HEK293 (cell line): ENCODE measurements around the gene LKAAEAR1.

ENCODE experiments used
- HOXD13 ChIP-seq: sonication (generic); formaldehyde crosslinking; IDR thresholded peaks from 2 replicates; pipeline ENCODE4 v1.8.0; 2022; ENCODE audit warnings: missing genetic modification reagents, borderline replicate concordance
- INSM2 ChIP-seq: fragments of 450-650 bp; formaldehyde crosslinking; IDR thresholded peaks from 2 replicates; pipeline ENCODE4 v1.5.1; 2016; ENCODE audit warnings: missing biosample characterization, missing genetic modification characterization
- PRDM2 ChIP-seq: fragments of 450-650 bp; formaldehyde crosslinking; IDR thresholded peaks from 2 replicates; pipeline ENCODE4 v1.5.1; 2016; ENCODE audit warnings: missing biosample characterization, missing genetic modification characterization, borderline replicate concordance
- SCRT2 ChIP-seq: fragments of 450-650 bp; formaldehyde crosslinking; IDR thresholded peaks from 2 replicates; pipeline ENCODE4 v1.5.1; 2016; ENCODE audit warnings: missing biosample characterization, missing genetic modification characterization
- SP2 ChIP-seq: fragments of 450-650 bp; formaldehyde crosslinking; IDR thresholded peaks from 2 replicates; pipeline ENCODE4 v1.5.1; 2016; ENCODE audit warnings: missing biosample characterization, missing genetic modification characterization
- ZBTB48 ChIP-seq: fragments of 450-650 bp; formaldehyde crosslinking; IDR thresholded peaks from 2 replicates; pipeline ENCODE4 v1.5.1; 2016; ENCODE audit warnings: missing biosample characterization, missing genetic modification characterization
- ZBTB49 ChIP-seq: fragments of 450-650 bp; formaldehyde crosslinking; IDR thresholded peaks from 2 replicates; pipeline ENCODE4 v1.5.1; 2016; ENCODE audit warnings: missing biosample characterization, missing genetic modification characterization, low read depth
- ZBTB7A ChIP-seq: fragments of 450-650 bp; formaldehyde crosslinking; IDR thresholded peaks from 2 replicates; pipeline ENCODE4 v1.5.1; 2016; ENCODE audit warnings: low read depth, missing biosample characterization, missing genetic modification characterization
- ZNF114 ChIP-seq: fragments of 450-650 bp; formaldehyde crosslinking; IDR thresholded peaks from 2 replicates; pipeline ENCODE4 v1.5.0; 2017; ENCODE audit warnings: missing biosample characterization, missing genetic modification characterization
- ZNF121 ChIP-seq: fragments of 450-650 bp; formaldehyde crosslinking; IDR thresholded peaks from 2 replicates; pipeline ENCODE4 v1.5.1; 2016; ENCODE audit warnings: missing biosample characterization, missing genetic modification characterization
- ZNF132 ChIP-seq: fragments of 450-650 bp; formaldehyde crosslinking; IDR thresholded peaks from 2 replicates; pipeline ENCODE4 v1.5.1; 2017; ENCODE audit warnings: missing biosample characterization, missing genetic modification characterization, borderline replicate concordance
- ZNF148 ChIP-seq: fragments of 450-650 bp; formaldehyde crosslinking; IDR thresholded peaks from 2 replicates; pipeline ENCODE4 v1.5.0; 2017; ENCODE audit warnings: missing biosample characterization, missing genetic modification characterization, borderline replicate concordance
- ZNF157 ChIP-seq: fragments of 450-650 bp; formaldehyde crosslinking; IDR thresholded peaks from 2 replicates; pipeline ENCODE4 v1.5.1; 2016; ENCODE audit warnings: missing biosample characterization, missing genetic modification characterization
- ZNF175 ChIP-seq: fragments of 450-650 bp; formaldehyde crosslinking; IDR thresholded peaks from 2 replicates; pipeline ENCODE4 v1.5.1; 2016; ENCODE audit warnings: missing biosample characterization, missing genetic modification characterization
- ZNF274 ChIP-seq, 2 experiments: fragments of 200-500 bp in 1 of 2; fragments of 450-650 bp in 1 of 2; sonication (Bioruptor generic) in 1 of 2; formaldehyde crosslinking in 1 of 2; IDR thresholded peaks; 2 replicates each; pipeline versions ENCODE4 v1.5.1 to v1.6.1; 2014 to 2016; ENCODE audit warnings: borderline replicate concordance in 1 of 2, inconsistent platforms in 1 of 2, low read length in 1 of 2, missing biosample characterization in 1 of 2, missing genetic modification characterization in 1 of 2
- ZNF292 ChIP-seq: fragments of 450-650 bp; formaldehyde crosslinking; IDR thresholded peaks from 2 replicates; pipeline ENCODE4 v1.5.1; 2016; ENCODE audit warnings: low read depth, missing biosample characterization, missing genetic modification characterization, borderline replicate concordance
- ZNF391 ChIP-seq: fragments of 450-650 bp; formaldehyde crosslinking; IDR thresholded peaks from 2 replicates; pipeline ENCODE4 v1.5.1; 2016; ENCODE audit warnings: low read depth, missing biosample characterization, missing genetic modification characterization, borderline replicate concordance
- ZNF404 ChIP-seq: fragments of 450-650 bp; formaldehyde crosslinking; IDR thresholded peaks from 2 replicates; pipeline ENCODE4 v1.5.1; 2017; ENCODE audit warnings: missing biosample characterization, missing genetic modification characterization
- ZNF426 ChIP-seq: fragments of 450-650 bp; formaldehyde crosslinking; IDR thresholded peaks from 2 replicates; pipeline ENCODE4 v1.5.1; 2017; ENCODE audit warnings: missing biosample characterization, missing genetic modification characterization, mild to moderate bottlenecking, inconsistent platforms, moderate library complexity
- ZNF558 ChIP-seq: fragments of 450-650 bp; formaldehyde crosslinking; IDR thresholded peaks from 2 replicates; pipeline ENCODE4 v1.5.1; 2016; ENCODE audit warnings: missing biosample characterization, missing genetic modification characterization
- ZNF596 ChIP-seq: fragments of 450-650 bp; IDR thresholded peaks from 2 replicates; pipeline ENCODE4 v1.5.0; 2018; ENCODE audit warnings: missing biosample characterization, mild to moderate bottlenecking, missing genetic modification characterization, moderate library complexity
- ZNF776 ChIP-seq: fragments of 450-650 bp; formaldehyde crosslinking; IDR thresholded peaks from 2 replicates; pipeline ENCODE4 v1.5.0; 2017; ENCODE audit warnings: missing biosample characterization, missing genetic modification characterization, borderline replicate concordance
- ZNF785 ChIP-seq: fragments of 450-650 bp; formaldehyde crosslinking; IDR thresholded peaks from 2 replicates; pipeline ENCODE4 v1.5.1; 2016; ENCODE audit warnings: missing biosample characterization, missing genetic modification characterization
- ZNF830 ChIP-seq: fragments of 450-650 bp; IDR thresholded peaks from 2 replicates; pipeline ENCODE4 v1.5.0; 2018; ENCODE audit warnings: missing biosample characterization, missing genetic modification characterization, low read depth, mild to moderate bottlenecking, moderate library complexity
- ZNF843 ChIP-seq: fragments of 450-650 bp; formaldehyde crosslinking; IDR thresholded peaks from 2 replicates; pipeline ENCODE4 v1.5.1; 2016; ENCODE audit warnings: missing biosample characterization, missing genetic modification characterization
- ZXDB ChIP-seq: fragments of 450-650 bp; formaldehyde crosslinking; IDR thresholded peaks from 2 replicates; pipeline ENCODE4 v1.5.1; 2016; ENCODE audit warnings: missing biosample characterization, missing genetic modification characterization

The LKAAEAR1 gene

GRCh38 chr20:64101731-64102621 is 17.8 kb upstream of the LKAAEAR1 start (continued):
- TF ChIP-seq ZBTB48 (tag by site-specific recombination) = no peak
- no peak for TF ChIP-seq ZNF830
- no peak for TF ChIP-seq HOXD13
- TF ChIP-seq ZBTB49 = no peak
- TF ChIP-seq PRDM2 (tag by site-specific recombination) = no peak
- TF ChIP-seq ZNF404 (tag by site-specific recombination) = no peak
- no peak for TF ChIP-seq INSM2 (tag by site-specific recombination)
- no peak for TF ChIP-seq ZNF558
- no peak for TF ChIP-seq ZNF175 (tag by site-specific recombination)
- no peak for TF ChIP-seq ZNF596 (tag by site-specific recombination)
- TF ChIP-seq ZNF776 (tag by site-specific recombination) = no peak
- 0 out of 2 replicates have a peak, but pooled peaks have one; percentile 16 for TF ChIP-seq ZBTB7A (tag by site-specific recombination)
- TF ChIP-seq SCRT2 (tag by site-specific recombination) = no peak
- TF ChIP-seq ZNF785 (tag by site-specific recombination) = no peak
- no peak for TF ChIP-seq ZNF148 (tag by site-specific recombination)
- no peak for TF ChIP-seq ZNF114 (tag by site-specific recombination)
- peak; percentile 50 for TF ChIP-seq SP2 (tag by site-specific recombination)
- TF ChIP-seq ZNF132 (tag by site-specific recombination) = no peak
- no peak for TF ChIP-seq ZNF426 (tag by site-specific recombination)
- TF ChIP-seq ZNF121 (tag by site-specific recombination) = peak; percentile 46; the same call in 1 of the 2 replicates
- TF ChIP-seq ZNF391 (tag by site-specific recombination) = no peak
- no peak for TF ChIP-seq ZNF292 (tag by site-specific recombination)
- no peak for TF ChIP-seq ZNF843 (tag by site-specific recombination)
- TF ChIP-seq ZNF157 (tag by site-specific recombination) = no peak
- TF ChIP-seq ZNF274 (IDR thresholded peaks at IDR 0.05; ENCODE audit: low read length) = no peak
- no peak for TF ChIP-seq ZNF274 (tag by site-specific recombination; IDR thresholded peaks at IDR 0.05; ENCODE audit: borderline replicate concordance)
- 0 out of 2 replicates have a peak, but pooled peaks have one; percentile 33 for TF ChIP-seq ZXDB
